CD4-positive, alpha-beta T cell treated with Interleukin-4 for 4 hours (primary cell): ENCODE measurements around the gene ACOT12.
"Not testable (repeated sequence)": the region's sequence is repeated elsewhere in the genome, so short reads cannot be mapped to it uniquely, and the experiment has no call there.

ENCODE experiments used
- DNase-seq: peaks from one replicate; pipeline ENCODE4 v3.0.0-alpha.2; 2020

The ACOT12 gene

GRCh38 chr5:81398741-81399140 is 4.8 kb upstream of the ACOT12 start:
- DNase-seq: no peak

DNA sequence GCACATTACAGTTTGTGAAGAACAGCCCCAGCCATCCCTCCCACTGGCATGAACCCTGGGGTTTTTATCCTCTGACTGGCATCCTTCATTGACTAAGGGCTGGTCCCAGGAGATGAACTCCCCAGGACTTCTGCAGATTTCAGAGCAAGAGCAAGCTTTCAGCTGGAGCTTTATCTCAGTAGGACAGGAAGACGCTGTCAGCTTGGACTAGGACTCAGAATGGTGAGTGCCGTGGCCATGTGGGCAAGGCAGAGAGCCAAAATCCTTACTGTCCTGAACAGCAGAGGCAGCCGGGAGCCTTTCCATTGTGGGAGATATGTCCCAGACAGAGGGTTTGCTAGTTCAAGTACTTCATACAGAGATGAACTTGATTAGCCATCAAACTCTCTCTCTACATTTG is 3.2 kb upstream of the ACOT12 start:
- DNase-seq: no peak

DNA sequence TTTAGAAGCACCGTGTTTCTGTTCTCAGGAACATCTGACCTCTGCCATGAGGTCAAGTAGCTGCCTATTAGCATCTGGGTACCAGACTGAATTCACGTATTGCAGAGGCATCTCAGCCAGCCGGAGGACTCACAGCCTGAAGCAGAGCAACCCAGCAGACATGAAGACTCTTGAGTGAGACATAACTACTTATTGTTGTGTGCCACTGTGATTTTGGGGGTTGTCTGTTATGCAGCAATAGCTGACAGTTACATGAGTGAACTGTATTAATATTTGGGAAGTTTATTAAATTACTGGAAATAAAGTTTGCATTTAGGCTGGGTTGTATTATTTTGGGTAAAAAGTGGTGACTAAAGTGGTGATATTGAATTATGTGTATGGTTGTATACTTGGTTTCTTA is 1.3 kb upstream of the ACOT12 start:
- DNase-seq: no peak

GRCh38 chr5:81393430-81393782 is 528 bp downstream of the ACOT12 start:
- no peak for DNase-seq

DNA sequence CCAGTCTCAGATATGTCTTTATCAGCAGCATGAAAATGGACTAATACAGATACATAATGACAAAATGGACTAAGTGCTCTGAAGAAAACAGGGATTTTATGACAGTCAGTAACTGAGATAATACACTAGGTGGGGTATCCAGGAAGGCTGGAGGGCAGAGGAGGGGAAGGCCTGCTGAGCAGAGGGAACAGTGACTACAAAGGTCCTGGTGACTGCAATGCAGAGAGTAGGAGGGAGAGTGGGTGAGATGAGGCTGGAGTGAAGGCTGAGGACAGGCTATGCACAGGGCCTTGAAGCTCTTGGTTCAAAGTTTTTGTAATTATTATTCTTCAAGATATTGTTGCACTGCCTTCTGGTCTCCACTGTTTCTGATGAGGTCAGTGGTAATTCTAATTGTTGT is 4.9 kb downstream of the ACOT12 start:
- DNase-seq: no peak

GRCh38 chr5:81388169-81388568 is 5.8 kb downstream of the ACOT12 start:
- DNase-seq: no peak

- DNase-seq: no peak
Measured at GRCh38 chr5:81383867-81384266, 10.1 kb downstream of the ACOT12 start.

- DNase-seq: no peak
Measured at GRCh38 chr5:81371354-81371876, 22.5 kb downstream of the ACOT12 start.

GRCh38 chr5:81370912-81371311 is 23.0 kb downstream of the ACOT12 start:
- DNase-seq: no peak

- DNase-seq: no peak
Measured at GRCh38 chr5:81365541-81365940, 28.4 kb downstream of the ACOT12 start.

DNA sequence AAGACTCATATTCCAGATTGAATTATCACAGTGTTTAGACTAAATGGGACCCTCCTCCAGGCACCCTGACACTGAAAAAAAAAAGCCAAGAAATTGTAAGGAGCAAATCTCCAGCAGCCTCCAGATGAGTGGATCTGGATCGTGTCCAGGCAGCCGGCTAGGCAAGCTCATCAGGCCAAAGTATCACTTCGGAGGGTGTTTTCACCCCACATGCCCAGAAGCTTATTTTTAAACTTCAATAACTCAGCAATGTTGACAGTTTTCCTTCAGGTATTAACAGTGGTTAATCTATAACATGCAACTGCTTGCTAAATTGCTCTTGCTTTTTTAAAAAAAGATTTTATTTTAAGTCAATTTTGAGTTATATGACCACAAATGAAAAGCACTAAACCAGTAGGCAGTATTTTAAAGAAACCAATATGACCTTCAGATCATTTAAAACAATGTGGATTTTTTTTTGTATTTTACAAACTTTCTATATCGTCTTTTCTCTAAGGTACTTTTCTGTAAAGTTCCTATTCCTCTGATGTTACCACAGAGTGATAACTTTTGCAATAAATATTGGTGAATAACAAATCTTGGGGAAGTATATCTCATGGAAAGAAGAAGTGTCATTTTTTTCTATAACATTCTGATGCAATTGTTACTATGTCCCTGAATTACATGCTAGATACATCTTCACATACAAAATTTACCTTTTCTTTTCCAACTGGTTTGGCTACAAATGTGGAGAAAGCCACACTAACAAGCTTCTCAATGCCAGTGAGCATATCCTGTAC is 30.7 kb downstream of the ACOT12 start:
- no peak for DNase-seq

GRCh38 chr5:81361600-81361999 is 32.3 kb downstream of the ACOT12 start:
- DNase-seq: no peak

DNA sequence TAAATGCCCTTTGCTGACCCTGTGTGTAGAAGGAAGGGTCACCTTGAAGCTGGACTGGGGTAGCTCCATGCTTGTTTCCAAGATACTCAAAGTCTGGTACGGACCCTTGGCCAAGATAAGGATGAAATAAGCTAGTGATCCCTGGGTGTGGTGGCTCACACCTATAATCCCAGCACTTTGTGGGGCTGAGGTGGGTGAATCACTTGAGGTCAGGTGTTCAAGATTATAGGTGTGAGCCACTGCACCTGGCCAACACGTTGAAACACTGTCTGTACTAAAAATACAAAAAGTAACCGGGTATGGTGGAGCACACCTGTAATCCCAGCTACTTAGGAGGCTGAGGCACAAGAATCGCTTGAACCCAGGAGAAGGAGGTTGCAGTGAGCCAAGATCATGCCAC is 33.3 kb downstream of the ACOT12 start:
- no peak for DNase-seq

GRCh38 chr5:81359881-81360280 is 34.1 kb downstream of the ACOT12 start:
- DNase-seq: no peak

GRCh38 chr5:81359108-81359507 is 34.8 kb downstream of the ACOT12 start:
- no peak for DNase-seq

GRCh38 chr5:81355291-81356251 is 38.4 kb downstream of the ACOT12 start:
- DNase-seq: no peak

DNA sequence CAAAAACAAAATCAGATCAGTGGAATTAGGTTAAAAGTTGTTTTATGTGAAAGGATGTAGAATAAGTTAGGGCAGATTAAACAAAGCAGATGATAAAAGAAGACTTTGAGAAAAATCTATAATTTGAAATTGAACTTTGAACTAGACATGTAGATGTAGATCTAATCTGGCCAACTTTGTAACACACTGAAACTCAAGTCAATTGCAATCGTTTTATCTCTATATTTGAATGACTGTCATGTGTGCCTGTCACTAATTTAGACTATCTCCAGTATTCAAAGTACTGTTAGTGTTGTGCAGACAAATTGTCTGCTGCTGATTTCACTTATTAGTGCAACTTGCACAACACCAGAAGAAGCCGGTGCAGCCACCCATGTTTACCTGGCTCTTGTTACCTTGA is 39.8 kb downstream of the ACOT12 start:
- DNase-seq: no peak

- DNase-seq: no peak
Measured at GRCh38 chr5:81353189-81353588, 40.7 kb downstream of the ACOT12 start.

- no peak for DNase-seq
Measured at GRCh38 chr5:81350507-81350906, 43.4 kb downstream of the ACOT12 start.

DNA sequence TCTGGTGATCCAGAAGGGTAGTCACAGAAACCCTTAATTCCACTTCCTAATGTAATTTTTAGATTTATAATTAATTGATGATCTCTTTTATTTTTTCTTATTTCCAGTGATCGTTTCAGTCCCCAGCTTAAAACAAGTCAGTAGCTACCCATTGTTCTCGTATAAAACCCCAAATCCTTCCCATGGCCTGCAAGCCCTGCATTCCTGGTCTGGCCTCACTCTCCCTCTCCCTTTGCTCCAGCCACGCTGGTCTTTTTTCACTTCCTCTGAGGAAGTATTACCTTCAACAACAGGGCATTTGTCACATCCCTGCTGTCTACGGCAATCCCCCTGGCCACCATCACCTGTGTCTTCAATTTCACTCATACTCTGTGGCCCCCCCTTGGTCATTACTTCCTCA is 44.8 kb downstream of the ACOT12 start:
- no peak for DNase-seq

- no peak for DNase-seq
Measured at GRCh38 chr5:81345411-81346003, 48.4 kb downstream of the ACOT12 start.

DNA sequence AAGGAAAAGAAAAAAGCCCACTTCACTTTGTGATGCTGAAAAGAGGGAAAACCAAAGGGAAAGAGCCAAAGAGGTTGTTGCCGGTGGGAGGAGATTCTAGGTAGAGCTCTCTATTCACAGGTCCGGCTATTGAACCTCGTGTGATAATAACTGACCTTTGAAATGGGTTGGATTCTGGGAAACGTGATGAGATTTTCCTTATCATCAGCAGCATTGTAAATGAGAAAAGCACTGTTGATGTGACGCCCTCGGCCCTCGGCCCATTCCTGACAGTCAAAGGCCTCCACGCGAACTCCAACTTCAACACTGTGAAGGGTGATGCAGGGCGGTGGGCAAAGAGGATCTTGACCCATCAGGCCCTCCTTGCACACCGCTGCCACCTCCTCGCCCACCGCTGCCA is 49.2 kb downstream of the ACOT12 start:
- no peak for DNase-seq

GRCh38 chr5:81338213-81338612 is 55.7 kb downstream of the ACOT12 start:
- DNase-seq: not testable (repeated sequence)

DNA sequence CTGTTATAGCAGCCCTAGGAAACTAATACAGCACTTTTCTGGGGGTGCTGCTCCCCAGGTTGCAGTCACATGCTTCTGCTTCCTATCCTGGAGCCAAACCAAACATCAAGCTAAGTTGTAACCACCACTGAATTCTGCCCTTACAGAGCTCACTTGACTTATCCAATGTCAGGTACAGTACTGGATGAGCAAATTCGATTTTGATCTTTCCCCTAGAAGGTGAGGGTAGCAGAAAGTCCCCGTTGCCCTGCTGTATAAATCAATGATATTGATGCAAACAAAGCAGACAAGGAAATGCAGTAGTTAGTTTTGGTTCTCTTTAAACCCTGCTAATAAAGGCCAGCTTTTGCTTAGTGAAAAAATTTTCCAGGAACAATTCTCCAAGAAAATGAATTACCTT is 56.1 kb downstream of the ACOT12 start:
- DNase-seq: no peak
